Stimulated activated CD8-positive, alpha-beta memory T cell treated with anti-CD3 and anti-CD28 coated beads, Interleukin-7, amount 100 ng/mL, for 1 hour (primary cell): Measurements from ENCODE around the gene SH3PXD2B.
"Not testable (repeated sequence)": the region's sequence is repeated elsewhere in the genome, so short reads cannot be mapped to it uniquely, and the experiment has no call there.

Experiments
- DNase-seq, 2 donors: peaks; one replicate each; pipeline ENCODE4 v3.0.0-alpha.2; 2020; ENCODE audit warnings: low read depth in 2 of 2

SH3PXD2B gene

DNA sequence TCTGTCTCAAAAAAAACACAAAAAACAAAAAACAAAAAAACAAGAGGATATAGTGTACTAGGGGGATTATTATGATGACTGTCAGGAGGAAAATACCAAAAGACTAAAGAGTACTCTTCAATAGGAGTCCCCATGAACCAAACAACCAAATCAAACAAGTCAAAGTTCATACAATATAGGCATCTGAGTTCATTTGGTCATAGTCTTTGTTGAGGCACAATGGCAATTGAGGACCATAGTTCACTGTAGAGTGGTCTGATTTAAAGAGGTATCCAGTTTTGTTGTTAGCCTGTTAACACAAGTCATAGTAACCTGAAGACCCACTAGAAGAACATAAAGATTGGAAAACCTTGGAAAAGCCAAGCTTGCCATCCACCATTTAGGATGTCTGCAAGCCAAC, 159.5 kb downstream of the SH3PXD2B start:
- DNase-seq = no peak

DNA sequence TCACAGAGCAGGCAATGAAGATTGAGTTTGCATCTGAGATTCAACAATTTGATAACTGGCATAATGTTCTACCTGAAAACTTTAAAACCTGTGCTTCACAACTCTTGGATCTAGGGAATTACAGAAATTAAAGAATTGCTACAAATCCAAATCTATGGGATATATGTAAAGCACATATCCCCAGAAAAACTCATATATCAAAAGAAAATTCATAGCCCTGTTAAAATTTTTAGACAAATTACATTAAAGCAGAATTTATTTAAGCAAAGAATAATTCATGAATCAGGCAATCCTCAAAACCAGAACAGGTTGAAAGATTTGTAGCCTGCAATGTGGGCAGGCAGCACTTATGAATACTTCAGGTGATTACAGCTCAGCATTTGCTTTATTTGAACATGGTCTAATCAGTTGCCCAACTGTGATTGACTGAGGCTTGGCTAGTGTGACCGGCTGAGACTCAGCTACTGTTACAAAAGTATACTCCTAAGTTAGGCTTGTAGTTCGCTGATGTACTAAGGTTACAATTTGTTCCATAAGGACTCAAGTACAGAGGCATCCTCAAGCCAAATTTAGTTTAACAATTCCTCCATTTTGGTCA, 160.5 kb downstream of the SH3PXD2B start:
- DNase-seq = no peak

DNA sequence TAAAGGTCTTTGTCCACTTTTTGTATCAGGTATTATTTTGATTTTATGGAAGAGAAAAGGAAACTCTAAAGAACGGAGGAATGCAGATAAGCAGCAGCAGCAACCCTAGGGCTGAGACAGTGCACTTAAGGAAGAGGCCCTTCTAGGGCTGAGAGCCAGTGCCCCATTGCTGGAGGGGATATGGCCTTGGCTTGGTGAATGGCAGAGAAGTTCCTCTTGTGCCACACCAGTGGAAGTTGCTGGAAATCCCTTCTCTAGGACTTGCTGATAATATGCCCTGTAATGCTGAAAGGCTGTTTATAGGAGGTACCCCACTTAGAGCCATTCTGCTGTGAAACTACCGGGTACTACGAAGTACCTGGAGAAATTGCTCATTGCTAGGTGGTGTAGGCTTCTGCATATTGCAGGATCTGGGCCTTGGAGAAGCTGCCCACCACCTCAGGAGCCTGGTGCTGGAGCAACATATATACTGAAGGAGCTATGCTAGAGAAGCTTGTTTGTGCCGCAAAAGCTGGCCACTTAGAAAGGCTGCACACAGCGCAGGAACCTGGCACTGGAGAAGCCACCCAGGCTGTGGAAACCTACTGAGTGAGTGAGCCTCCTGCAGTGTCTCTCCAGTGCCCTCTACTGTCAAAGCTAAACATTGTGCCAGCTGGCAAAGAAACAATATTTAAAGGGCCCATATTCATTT, 161.1 kb downstream of the SH3PXD2B start:
- DNase-seq = peak; percentile 9 to 16

DNA sequence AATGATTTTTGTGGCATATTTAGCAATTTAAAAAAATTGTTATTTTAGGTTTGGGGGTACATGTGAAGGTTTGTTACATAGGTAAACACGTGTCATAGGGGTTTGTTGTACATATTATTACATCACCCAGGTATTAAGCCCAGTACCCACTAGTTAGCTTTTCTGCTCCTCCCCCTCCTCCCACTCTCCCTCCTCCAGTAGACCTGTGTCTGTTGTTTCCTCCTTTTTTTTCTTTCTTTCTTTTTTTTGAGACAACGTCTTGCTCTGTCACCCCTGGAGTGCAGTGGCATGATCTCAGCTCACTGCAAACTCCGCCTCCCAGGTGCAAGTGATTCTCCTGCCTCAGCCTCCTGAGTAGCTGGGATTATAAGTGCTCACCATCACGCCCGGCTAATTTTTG, 162.5 kb downstream of the SH3PXD2B start:
- not testable (repeated sequence) for DNase-seq

DNA sequence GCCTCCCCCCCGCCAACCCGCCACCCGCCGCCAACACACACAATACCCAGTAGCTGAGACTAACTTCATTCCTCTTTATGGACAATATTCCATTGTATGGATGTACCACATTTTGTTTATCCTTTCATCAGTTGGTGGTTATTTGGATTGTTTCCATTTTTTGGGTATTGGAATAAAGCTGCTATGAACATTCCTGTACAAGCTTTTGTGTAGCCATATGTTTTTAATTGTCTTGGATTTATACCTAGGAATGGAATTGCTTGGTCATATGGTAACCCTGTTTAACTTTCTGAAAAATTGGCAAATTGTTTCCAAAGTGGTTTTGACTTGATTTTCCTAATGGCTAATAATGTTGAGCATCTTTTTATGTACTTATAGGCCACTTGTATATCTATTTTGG, 165.9 kb downstream of the SH3PXD2B start:
- DNase-seq = no peak

DNA sequence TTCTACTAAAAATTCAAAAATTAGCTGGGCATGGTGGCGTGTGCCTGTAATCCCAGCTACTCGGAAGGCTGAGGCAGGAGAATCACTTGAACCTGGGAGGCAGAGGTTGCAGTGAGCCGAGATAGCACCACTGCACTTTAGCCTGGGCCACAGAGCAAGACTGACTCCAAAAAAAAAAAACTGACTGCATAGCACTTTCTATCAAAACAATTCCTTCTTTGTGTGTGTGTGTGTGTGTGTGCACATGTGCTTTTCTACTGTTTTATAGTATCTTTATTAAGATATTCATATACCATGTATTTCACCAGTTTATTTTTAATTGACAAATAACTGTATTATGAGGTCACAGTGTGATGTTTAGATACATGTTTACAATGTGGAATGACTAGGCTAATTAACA, 167.2 kb downstream of the SH3PXD2B start:
- not testable (repeated sequence) for DNase-seq

DNA sequence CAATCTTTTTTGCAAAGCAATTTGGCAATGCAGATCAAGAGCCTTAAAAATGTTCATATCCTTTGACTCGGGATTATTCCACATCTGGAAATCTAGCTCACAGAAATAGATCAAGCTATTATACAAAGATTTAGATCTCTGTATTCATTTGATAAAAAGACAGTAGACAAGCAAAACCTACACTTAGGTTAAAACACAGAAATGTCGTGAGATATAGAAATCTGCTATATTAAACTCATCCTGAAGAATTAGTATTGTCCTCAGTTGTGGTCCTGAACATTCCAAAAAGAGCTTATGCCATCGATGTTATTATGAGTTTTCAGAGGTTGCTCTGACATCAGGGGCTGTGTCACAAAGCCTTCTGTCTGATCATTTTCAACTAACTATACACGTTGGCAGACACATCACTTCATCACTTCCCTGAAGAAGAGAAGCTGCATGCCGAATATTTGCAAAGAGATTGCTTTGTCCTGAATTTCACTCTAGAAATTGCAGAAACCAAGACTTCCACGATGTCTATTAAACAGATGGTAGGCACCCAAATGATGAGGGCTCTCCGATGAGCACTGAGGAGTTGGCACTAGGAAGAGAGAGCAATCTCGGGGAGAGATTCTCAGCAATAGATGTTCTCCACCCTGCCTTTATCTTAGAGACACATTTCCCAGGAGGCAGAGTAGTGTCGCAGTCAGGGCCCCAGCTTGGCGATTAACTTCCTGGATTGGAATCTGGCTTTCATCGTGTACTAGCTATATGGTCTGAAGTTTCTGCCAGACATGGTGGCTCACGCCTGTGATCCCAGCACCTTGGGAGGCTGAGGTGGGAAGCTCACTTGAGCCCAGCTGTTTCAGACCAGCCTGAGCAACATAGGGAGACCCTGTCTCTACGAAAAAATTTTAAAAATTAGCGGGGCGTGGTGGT, 168.8 kb downstream of the SH3PXD2B start:
- no peak for DNase-seq

DNA sequence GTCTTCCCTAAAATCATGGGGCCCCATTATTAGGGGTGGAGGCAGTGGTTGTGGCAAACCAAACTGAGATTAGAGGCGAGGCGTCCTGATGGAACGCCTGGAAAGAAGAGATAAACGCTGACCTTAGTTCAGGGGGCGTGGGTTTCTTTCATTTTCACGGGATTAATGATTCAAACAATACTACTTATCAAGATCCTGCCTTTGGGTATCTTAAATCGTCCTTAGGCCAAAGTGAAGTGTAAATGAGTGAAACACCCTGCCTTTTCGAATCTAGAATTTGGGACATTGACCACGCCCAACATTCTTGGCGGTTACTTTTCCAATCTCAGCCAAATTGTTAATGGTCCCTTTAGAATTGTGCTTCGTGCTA, 169.7 kb downstream of the SH3PXD2B start:
- DNase-seq = no peak

DNA sequence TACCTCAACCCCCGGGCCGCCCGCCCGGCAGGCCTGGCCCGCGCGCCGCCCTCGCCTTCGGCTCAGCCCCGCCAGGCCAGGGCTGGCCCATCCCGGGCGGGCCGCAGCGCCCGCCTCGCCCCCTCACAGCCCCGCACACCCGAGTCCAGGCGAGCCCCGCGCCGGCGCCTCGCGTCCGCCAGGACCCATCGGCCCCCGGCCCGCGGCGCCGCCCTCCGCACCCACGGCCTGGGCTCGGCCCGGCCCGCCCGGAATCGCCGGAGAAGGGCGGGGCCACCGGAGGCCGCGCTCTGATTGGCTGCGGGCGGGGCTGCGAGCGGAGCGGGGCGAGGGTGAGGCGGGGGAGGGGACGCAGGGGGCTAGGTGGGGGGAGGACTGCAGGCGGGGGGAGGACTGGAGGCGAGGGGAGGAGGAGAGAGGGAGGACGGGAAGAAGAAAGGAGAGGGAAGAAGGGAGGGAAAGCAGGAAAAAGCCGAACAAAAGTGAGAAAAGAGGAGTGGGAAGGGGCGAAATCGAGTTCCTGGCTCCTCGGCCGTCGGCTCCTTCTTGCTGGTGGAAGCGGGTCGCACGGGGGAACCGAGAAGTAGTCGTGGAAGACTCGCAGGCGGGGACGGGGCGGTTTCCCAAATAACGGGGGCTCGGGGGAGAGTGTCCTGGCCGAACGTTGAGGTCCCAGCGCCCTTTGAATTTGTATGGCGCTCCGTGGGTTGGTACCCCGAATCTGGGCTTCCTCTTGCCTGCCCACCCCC, 170.3 kb downstream of the SH3PXD2B start:
- peak; percentile 57 to 58 for DNase-seq

DNA sequence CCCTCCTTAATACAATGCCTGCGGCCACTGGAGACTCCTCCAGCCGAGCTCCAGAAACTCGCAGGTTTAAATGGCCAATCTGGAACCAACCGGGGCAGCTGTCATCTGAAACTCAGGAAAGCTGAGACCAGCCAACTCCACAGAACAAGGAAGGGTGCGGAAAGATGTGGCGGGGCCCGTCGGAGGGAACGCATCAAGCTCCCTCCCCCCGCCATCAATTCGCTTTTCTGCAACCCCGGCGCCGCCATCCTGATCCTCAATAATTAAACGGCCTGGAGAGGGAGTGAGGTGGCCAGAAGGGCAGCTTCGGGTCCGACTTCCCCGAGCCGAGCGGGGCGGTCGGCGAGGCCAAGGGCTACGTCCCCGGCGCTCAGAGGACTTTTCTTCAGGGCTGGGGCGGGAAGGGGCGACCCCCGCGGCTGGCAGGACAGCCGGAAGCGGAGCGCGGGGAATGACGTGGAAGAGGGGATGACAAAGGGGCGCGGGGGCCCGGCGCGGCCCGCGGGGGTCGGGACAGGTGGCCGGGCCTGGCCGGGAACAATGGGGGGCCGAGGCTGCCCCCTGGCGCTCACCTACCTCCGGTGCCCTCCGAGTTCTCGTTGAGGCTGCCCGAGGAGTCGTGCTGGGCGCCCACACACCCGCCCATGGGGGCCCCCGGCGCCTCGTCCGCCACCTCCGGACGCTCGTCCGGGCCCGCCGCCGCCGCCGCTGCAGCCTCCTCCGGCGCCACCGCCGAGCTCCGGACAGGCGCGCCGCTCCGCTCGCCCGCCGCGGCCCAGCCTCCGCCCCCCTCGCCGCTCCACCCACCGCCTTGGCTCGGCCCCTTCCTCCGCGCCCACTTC, 171.1 kb downstream of the SH3PXD2B start, which contains the start of gene UBTD2:
Gene UBTD2 (minus strand): TSS at position 745 of the 842 bp plus-strand sequence. CDS start 99 bp downstream, at position 646.
- DNase-seq = peak; percentile 51 to 54

DNA sequence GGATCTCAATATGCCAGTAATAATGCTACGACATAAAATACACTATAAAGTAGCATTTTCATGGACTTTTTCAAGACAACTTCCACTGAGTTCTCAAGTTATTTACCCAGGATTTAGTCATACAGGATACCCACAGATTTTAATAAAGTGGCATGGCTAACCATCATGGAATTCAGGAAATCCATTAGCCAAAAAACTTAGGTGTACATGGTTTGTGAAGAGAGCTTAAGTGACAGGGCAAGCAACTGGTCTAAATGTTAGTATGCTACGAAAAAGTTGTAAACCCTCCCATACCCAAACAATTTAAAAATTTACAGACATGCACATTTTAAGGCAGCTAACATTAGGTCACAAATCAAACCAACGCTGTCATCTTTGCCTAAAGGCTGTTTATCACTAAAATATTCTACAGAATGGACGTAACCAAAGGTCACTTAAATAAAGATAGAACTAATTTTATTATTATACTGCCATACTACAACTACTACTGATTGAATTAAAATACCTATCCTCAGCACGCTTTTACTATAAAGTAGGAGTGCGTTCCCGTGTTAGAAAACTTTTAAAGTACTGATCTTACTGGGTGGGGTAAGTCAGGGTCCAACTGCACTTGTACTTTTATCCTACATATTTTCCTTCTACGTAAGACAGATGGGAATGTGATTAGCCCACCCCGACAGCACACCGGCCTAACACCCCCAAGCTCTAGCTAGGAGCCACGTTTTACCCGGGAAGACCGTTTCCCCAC, 171.9 kb downstream of the SH3PXD2B start:
- no peak for DNase-seq

DNA sequence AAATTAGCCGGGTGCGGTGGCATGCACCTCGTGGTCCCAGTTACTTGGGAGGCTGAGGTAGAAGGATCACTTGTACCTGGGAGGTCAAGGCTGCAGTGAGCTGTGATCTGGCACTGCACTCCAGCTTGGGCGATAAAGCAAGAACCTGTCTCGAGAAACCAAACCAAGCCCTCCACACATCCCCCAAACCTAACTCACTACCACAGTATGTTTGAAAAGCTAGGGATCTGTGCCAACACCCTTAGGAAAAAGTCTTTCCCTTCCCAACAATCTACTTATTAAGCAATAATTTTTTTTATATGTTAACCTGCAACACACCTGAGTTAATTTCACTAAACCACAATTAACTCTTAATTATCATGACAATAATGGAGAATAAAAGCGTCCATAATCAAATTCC, 173.0 kb downstream of the SH3PXD2B start:
- no peak for DNase-seq

DNA sequence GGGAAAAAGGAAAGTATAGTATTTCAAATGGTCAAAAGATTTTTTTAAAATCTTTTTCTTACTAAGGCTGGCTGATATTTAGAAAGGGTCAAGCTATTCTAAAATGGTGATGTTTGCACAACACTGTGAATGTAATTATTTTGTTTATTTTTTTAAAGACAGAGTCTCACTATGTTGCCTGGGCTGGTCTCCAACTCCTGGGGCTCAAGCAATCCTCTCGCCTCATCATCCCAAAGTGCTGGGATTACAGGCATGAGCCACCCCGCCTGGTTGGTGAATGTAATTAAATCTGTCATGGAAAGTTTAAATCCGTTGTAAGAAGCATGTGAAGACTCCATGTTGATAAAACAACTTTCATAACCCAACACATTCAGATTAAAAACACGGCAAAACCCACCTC, 173.4 kb downstream of the SH3PXD2B start:
- DNase-seq = no peak

DNA sequence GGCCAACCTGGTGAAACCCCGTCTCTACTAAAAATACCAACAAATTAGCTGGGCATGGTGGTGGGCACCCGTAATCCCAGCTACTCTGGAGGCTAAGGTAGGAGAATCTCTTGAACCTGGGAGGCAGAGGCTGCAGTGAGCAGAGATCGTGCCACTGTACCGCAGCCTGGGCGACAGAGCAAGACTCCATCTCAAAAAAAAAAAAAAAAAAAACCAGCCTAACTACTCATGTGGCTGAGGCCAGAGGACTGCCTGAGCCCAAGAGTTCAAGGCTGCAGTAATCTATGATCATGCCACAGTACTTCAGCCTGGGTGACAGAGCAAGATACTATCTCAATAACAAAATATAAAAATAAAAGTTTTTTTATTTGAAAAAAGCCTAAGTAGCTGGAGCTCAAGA, 174.0 kb downstream of the SH3PXD2B start:
- DNase-seq = no peak

DNA sequence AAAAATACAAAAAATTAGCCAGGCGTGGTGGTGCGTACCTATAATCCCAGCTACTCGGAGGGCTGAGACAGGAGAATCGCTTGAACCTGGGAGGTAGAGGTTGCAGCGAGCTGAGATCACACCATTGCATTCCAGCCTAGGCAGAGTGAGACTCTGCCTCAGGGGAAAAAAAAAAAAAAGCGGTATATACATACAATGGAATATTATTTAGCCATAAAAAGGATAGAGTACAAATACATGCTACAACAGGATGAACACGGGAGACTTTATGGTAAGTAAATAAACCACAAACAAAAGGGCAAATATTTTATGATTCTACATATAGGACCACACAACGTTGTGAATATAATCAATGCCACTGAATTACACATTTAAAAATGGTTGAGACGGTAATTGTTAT, 176.0 kb downstream of the SH3PXD2B start:
- no peak for DNase-seq

DNA sequence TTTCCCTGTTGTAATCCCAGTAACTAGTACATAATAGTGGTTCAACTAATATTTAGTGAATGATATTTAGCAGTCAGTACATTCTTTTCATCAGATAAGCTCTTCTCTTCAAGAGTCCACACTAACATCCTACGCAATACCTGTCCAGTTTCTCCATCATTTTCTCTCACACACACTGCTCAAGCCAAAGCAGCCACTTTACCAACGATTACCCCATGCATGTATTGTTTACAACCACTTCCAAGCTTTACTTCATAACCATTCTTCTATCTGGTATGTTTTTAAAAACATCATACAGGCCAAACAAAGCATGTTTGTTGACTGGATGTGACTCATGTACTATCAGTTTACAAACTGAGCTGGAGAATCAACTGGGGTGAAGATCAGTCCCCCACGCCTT, 178.1 kb downstream of the SH3PXD2B start:
- no peak for DNase-seq
